Gastrocnemius medialis (tissue), 4 donors: ENCODE data around the gene CA10.

Experiments
- POLR2A ChIP-seq, 2 donors: fragments of 450-650 bp; IDR thresholded peaks; one replicate each; pipeline ENCODE4 v1.6.1; 2017; ENCODE audit warnings: antibody characterized with exemption in 2 of 2, mild to moderate bottlenecking in 2 of 2, moderate library complexity in 2 of 2
- TF ChIP-seq, protein P1 (sequence below), 5 experiments: fragments of 450-650 bp in 3 of 5; fragments of 200-600 bp in 2 of 5; sonication (generic) in 2 of 5; IDR thresholded peaks in 4 of 5; conservative IDR thresholded peaks in 1 of 5; 1 replicate in 4 of 5; 2 replicates in 1 of 5; pipeline ENCODE4 v1.5.1; 2016 to 2019; ENCODE audit warnings: antibody characterized with exemption in 5 of 5, mild to moderate bottlenecking in 3 of 5, moderate library complexity in 3 of 5

DNA sequence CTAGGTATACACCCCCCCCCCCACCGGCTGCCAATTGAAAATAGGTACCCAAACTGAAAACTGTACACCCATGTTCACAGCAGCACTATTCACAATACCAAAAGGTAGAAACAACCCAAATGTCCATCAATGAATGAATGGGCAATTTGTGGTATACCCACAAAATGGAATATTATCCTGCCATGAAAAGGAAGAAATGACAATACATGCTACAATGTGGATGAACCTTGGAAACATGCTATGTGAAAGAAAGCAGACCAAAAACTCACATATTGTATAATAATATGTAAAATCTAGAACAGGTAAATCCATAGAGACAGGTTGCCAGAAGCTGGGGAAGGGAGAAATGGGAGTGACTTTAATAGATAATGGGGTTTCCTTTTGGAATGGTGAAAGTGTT lies 480.6 kb downstream of the CA10 start:
- TF ChIP-seq, protein P1, sequence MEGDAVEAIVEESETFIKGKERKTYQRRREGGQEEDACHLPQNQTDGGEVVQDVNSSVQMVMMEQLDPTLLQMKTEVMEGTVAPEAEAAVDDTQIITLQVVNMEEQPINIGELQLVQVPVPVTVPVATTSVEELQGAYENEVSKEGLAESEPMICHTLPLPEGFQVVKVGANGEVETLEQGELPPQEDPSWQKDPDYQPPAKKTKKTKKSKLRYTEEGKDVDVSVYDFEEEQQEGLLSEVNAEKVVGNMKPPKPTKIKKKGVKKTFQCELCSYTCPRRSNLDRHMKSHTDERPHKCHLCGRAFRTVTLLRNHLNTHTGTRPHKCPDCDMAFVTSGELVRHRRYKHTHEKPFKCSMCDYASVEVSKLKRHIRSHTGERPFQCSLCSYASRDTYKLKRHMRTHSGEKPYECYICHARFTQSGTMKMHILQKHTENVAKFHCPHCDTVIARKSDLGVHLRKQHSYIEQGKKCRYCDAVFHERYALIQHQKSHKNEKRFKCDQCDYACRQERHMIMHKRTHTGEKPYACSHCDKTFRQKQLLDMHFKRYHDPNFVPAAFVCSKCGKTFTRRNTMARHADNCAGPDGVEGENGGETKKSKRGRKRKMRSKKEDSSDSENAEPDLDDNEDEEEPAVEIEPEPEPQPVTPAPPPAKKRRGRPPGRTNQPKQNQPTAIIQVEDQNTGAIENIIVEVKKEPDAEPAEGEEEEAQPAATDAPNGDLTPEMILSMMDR (IDR thresholded peaks at IDR 0.05 in 4 of 5, conservative IDR thresholded peaks at IDR 0.05 in 1 of 5), result no peak
- TF ChIP-seq POLR2A (IDR thresholded peaks at IDR 0.05), result no peak
